Body of pancreas (tissue), 4 donors: ENCODE results near the gene ACSM3. TPM values are rescaled to one million over a fixed set of nuclear protein-coding genes. Genes with fewer than 3 reads are reported as not detected.
"Not testable (repeated sequence)": the region's sequence is repeated elsewhere in the genome, so short reads cannot be mapped to it uniquely, and the experiment has no call there.

ENCODE experiments used
- ATAC-seq: fragments of 150-250 bp; one replicate; pipeline ENCODE4 v1.9.1; 2016
- DNase-seq, 4 donors: peaks; one replicate each; pipeline ENCODE4 v3.0.0-alpha.2; 2019
- H3K27ac ChIP-seq, 4 donors: fragments of 200-600 bp; sonication (generic); 1 replicate in 3 of 4; 2 replicates in 1 of 4; pipeline versions ENCODE4 v1.5.1 to v1.6.1; 2016 to 2019; ENCODE audit warnings: mild to moderate bottlenecking in 1 of 4, mixed read lengths in 1 of 4, moderate library complexity in 1 of 4
- H3K27me3 ChIP-seq, 2 donors: fragments of 200-600 bp; sonication (generic); one replicate each; pipeline ENCODE4 v1.6.0; 2016; ENCODE audit warnings: mild to moderate bottlenecking in 1 of 2
- H3K36me3 ChIP-seq, 2 donors: fragments of 200-600 bp; sonication (generic); replicated peaks in 1 of 2; 2 replicates each; pipeline ENCODE4 v1.5.1; 2016; ENCODE audit warnings: low read depth in 2 of 2; ENCODE audit not compliant: insufficient read depth in 1 of 2
- H3K4me1 ChIP-seq: fragments of 200-600 bp; sonication (generic); one replicate; pipeline ENCODE4 v1.6.0; 2016
- H3K4me3 ChIP-seq, 2 donors: fragments of 200-600 bp; sonication (generic); 1 replicate in 1 of 2; 2 replicates in 1 of 2; pipeline ENCODE4 v1.5.1; 2016 to 2019
- H3K9me3 ChIP-seq, 3 donors: fragments of 200-600 bp; sonication (generic); 1 replicate in 2 of 3; 2 replicates in 1 of 3; pipeline ENCODE4 v1.5.1; 2016
- CTCF ChIP-seq, 7 experiments: fragments of 450-650 bp in 4 of 7; fragments of 200-600 bp in 3 of 7; sonication (generic) in 3 of 7; IDR thresholded peaks; one replicate each; pipeline ENCODE4 v1.5.1; 2016 to 2019; ENCODE audit warnings: antibody characterized with exemption in 7 of 7
- POLR2A ChIP-seq, 3 donors: fragments of 450-650 bp; IDR thresholded peaks; one replicate each; pipeline ENCODE4 v1.6.1; 2016; ENCODE audit warnings: antibody characterized with exemption in 3 of 3, mild to moderate bottlenecking in 2 of 3
- WGBS, 2 donors: methylation state at CpG; one replicate each; pipeline ENCODE4 v1.1.5; 2017; 5-methylcytosine and 5-hydroxymethylcytosine counted together
- intact Hi-C: fragments of 100-400 bp; cut with DNase I; formaldehyde crosslinking; loops from one replicate; pipeline ENCODE4 v1.15.1; 2023
- total RNA-seq, 2 donors: library from RNA; depleted of rRNA; stranded (reverse); fragments of >200 nt; gene quantifications; one replicate each; pipeline ENCODE4 v1.1.0, GENCODE V29; 2016

Gene ACSM3
- total RNA-seq, 2 donors from 2014 or later, result 65.9 to 89.2 TPM

GRCh38 chr16:20762404-20763123 is 1.2 kb upstream of the ACSM3 start:
- peaks cover 30% of the 10 kb centered on the region for H3K4me1 ChIP-seq
- H3K4me3 ChIP-seq, result no peak overlapping the region
- ATAC-seq (no peak), DNase-seq (no peak)
- H3K9me3 ChIP-seq, result no peaks in the 10 kb centered on the region
- no peaks in the 10 kb centered on the region for H3K36me3 ChIP-seq
- H3K27ac ChIP-seq, result peak overlapping the region in 3 of 4 donors; percentile 67 to 91 (median 86)
- WGBS, 2 donors, result 84% methylated on average over 3 of the region's 3 CpGs
- TF ChIP-seq CTCF (IDR thresholded peaks at IDR 0.05), result no peak
- no peaks in the 10 kb centered on the region for H3K27me3 ChIP-seq
- intact Hi-C loops, result no loop called here

DNA sequence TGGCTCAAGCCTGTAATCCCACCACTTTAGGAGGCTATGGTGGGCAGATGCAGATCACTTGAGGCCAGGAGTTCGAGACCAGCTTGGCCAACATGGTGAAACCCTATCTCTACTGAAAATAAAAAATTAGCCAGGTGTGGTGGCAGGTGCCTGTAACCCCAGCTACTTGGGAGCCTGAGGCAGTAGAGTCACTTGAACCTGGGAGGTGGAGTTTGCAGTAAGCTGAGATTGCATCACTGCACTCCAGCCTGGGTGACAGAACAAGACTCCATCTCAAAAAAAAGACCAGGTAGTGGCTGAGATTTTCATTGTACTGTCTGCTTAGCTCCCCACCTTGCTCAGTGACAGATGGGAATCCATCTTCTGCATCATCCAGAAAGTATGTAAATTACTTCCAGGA is 634 bp downstream of the ACSM3 start:
- H3K9me3 ChIP-seq, H3K4me3 ChIP-seq, H3K36me3 ChIP-seq, ATAC-seq, DNase-seq, H3K27me3 ChIP-seq, intact Hi-C loops: not testable (repeated sequence)
- WGBS, 2 donors, result 32 to 59% methylated on average over 1 of the region's 1 CpG
- Histone ChIP-seq H3K27ac (peak overlapping the region in 2 of 4 donors; percentile 67 to 91), H3K4me1 (peaks cover 30% of the 10 kb centered on the region)

GRCh38 chr16:20765732-20766131 is 1.9 kb downstream of the ACSM3 start:
- H3K4me3 ChIP-seq, result no peak overlapping the region
- no peaks in the 10 kb centered on the region for H3K9me3 ChIP-seq
- intact Hi-C loops, result no loop called here
- no peaks in the 10 kb centered on the region for H3K27me3 ChIP-seq
- H3K27ac ChIP-seq, result no peak overlapping the region
- peaks cover 30% of the 10 kb centered on the region for H3K4me1 ChIP-seq
- ATAC-seq (no peak), DNase-seq (no peak)
- no peaks in the 10 kb centered on the region for H3K36me3 ChIP-seq
- WGBS, 2 donors, result 95 to 97% methylated on average over 2 of the region's 2 CpGs
- TF ChIP-seq CTCF (IDR thresholded peaks at IDR 0.05) (no peak), POLR2A (IDR thresholded peaks at IDR 0.05) (no peak)

GRCh38 chr16:20766294-20766693 is 2.5 kb downstream of the ACSM3 start:
- WGBS, 2 donors, result 92 to 94% methylated on average over 5 of the region's 5 CpGs
- no peak for ATAC-seq
- Histone ChIP-seq H3K9me3 (no peaks in the 10 kb centered on the region), H3K27me3 (no peaks in the 10 kb centered on the region), H3K27ac (no peak overlapping the region), H3K4me3 (no peak overlapping the region), H3K4me1 (peaks cover 30% of the 10 kb centered on the region), H3K36me3 (no peaks in the 10 kb centered on the region)
- intact Hi-C loops, result no loop called here
- DNase-seq, result no peak
- TF ChIP-seq CTCF (IDR thresholded peaks at IDR 0.05) (no peak), POLR2A (IDR thresholded peaks at IDR 0.05) (no peak)

DNA sequence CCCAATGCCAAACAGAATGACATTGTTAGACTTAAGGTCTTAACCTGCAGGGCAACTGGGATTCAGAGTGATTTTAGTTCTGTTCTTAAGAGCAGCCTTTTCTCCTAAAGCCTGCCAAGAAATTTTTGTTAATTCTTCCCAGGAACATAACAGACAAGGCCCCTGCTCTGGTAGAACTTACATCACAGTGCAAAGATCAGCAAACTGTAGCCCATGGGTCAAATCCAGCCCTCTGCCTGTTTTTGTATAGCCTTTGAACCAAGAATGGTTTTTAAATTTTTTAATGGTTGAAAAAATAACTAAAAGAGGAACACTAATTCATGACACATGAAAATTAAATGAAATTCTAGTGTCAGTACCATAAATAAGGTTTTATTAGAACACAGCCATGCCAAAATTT is 3.8 kb downstream of the ACSM3 start:
- Histone ChIP-seq H3K4me1 (peaks cover 21% of the 10 kb centered on the region), H3K36me3 (no peaks in the 10 kb centered on the region), H3K9me3 (no peaks in the 10 kb centered on the region), H3K4me3 (no peak overlapping the region), H3K27ac (no peak overlapping the region), H3K27me3 (no peaks in the 10 kb centered on the region)
- DNase-seq (no peak), ATAC-seq (no peak)
- intact Hi-C loops, result no loop called here
- TF ChIP-seq POLR2A (IDR thresholded peaks at IDR 0.05) (no peak), CTCF (IDR thresholded peaks at IDR 0.05) (no peak)
